Measurements from ENCODE around the gene NCAPD2. TPM values are rescaled to one million over a fixed set of nuclear protein-coding genes. Genes with fewer than 3 reads are reported as not detected.
"Not testable (repeated sequence)": the region's sequence is repeated elsewhere in the genome, so short reads cannot be mapped to it uniquely, and the experiment has no call there.

NCAPD2 gene
- total and polyA plus RNA-seq, 3 donors from 2014 or later = 42.9 to 46.6 (median 43.1) TPM

DNA sequence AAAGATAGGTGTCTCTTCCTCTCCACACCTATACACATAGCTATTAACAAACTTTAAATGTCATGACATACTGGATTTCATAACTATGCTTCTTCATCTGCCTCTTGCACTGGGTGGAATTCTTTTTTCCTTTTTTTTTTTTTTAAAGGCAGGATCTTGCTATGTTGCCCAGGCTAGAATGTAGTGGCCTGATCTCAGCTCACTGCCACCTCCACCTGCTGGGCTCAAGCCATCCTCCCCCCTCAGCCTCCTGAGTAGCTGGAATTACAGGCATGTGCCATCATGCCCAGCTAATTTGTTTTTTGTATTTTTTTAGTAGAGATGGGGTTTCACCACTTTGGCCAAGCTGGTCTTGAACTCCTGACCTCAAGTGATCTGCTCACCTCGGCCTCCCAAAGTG lies 5.7 kb upstream of the NCAPD2 start:
- no peak overlapping the region for H3K27ac ChIP-seq
- DNase-seq = no peak
- no peaks in the 10 kb centered on the region for H3K4me1 ChIP-seq
- H3K36me3 ChIP-seq (ENCODE audit: low read depth, missing control alignments) = no peaks in the 10 kb centered on the region
- TF ChIP-seq POLR2A (IDR thresholded peaks at IDR 0.05) = no peak
- TF ChIP-seq, protein P1, sequence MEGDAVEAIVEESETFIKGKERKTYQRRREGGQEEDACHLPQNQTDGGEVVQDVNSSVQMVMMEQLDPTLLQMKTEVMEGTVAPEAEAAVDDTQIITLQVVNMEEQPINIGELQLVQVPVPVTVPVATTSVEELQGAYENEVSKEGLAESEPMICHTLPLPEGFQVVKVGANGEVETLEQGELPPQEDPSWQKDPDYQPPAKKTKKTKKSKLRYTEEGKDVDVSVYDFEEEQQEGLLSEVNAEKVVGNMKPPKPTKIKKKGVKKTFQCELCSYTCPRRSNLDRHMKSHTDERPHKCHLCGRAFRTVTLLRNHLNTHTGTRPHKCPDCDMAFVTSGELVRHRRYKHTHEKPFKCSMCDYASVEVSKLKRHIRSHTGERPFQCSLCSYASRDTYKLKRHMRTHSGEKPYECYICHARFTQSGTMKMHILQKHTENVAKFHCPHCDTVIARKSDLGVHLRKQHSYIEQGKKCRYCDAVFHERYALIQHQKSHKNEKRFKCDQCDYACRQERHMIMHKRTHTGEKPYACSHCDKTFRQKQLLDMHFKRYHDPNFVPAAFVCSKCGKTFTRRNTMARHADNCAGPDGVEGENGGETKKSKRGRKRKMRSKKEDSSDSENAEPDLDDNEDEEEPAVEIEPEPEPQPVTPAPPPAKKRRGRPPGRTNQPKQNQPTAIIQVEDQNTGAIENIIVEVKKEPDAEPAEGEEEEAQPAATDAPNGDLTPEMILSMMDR (IDR thresholded peaks at IDR 0.05) = no peak
- intact Hi-C loops (cut with DNase I; ENCODE audit: low total_unique reads) = no loop called here
- H3K27me3 ChIP-seq = no peaks in the 10 kb centered on the region
- H3K4me3 ChIP-seq = no peak overlapping the region
- H3K9me3 ChIP-seq = no peaks in the 10 kb centered on the region
- 83 to 85% methylated on average over 1 of the region's 1 CpG for WGBS, 2 donors

DNA sequence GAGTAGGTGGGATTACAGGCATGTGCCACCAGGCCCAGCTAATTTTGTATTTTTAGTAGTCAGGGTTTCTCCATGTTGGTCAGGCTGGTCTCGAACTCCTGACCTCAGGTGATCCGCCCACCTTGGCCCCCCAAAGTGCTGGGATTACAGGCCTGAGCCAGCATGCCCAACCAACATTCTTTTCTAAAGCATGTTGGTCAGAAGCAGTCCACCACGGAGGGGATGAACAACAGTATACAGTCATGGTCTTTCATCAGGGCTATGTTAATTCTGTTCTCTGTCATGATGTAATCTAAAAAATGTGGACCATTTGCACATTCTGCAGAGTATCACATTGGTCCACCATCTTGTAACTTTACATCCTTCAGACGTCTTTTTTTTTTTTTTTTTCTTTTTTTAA lies 4.5 kb upstream of the NCAPD2 start:
- Histone ChIP-seq H3K36me3 (ENCODE audit: low read depth, missing control alignments) (no peaks in the 10 kb centered on the region), H3K27ac (no peak overlapping the region), H3K4me1 (peaks cover 2% of the 10 kb centered on the region), H3K9me3 (no peaks in the 10 kb centered on the region), H3K27me3 (no peaks in the 10 kb centered on the region), H3K4me3 (no peak overlapping the region)
- no peak for DNase-seq
- intact Hi-C loops (cut with DNase I; ENCODE audit: low total_unique reads) = no loop called here
- TF ChIP-seq POLR2A (IDR thresholded peaks at IDR 0.05) = no peak
- TF ChIP-seq, protein P1 (IDR thresholded peaks at IDR 0.05) = no peak
- WGBS, 2 donors = 67 to 72% methylated on average over 4 of the region's 4 CpGs

DNA sequence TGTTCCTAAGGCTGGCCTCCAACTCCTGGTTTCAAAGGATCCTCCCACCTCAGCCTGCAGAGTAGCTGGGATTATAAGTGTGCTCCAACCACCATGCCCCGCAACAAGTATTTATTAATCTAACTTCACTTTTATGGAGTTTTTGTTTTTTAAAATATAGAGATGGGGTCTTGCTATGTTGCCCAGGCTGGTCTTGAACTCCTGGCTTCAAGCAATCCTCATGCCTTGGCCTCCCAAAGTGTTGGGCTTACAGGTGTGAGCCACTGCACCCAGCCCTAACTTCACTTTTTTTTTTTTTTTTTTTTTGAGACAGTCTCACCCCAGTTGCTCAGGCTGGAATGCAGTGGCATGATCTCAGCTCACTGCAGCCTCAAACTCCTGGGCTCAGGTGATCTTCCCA lies 3.2 kb upstream of the NCAPD2 start:
- WGBS, 2 donors = 90 to 93% methylated on average over 1 of the region's 1 CpG
- H3K27ac ChIP-seq; intact Hi-C loops (cut with DNase I; ENCODE audit: low total_unique reads); H3K4me1 ChIP-seq; DNase-seq; H3K4me3 ChIP-seq; H3K36me3 ChIP-seq (ENCODE audit: low read depth, missing control alignments); H3K27me3 ChIP-seq; H3K9me3 ChIP-seq: not testable (repeated sequence)

DNA sequence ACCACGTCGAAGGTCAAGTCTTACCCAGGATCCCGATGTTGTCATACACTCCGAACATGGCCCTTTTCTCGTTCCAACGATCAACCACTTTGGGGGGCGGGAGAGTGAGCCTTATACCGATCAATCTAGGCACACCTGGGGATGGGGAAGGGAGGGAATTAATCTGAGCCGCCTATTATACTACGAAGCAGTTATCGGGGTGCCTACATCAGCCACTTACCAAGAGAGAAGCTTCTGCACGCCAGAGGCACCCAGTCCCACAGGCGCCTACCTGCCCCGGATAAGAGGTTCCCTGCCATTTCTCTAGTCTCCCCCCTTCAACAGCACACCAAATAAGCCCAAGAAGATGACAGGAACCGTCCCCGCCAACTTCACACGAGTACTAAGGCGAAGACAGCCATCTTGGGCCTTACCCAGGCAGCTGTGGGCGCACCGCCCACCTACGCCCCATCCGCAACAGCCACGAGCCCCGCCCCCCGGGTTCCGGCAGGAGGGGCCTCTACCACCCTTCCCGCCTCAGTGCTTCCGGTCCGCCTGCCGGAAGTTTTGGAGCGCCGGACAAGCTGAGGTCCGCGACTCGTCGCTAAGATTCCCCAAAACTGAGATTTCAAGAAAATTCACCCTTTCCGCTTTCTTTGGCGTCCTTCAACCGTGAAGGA lies 935 bp upstream of the NCAPD2 start, which contains the start of gene MRPL51:
Gene MRPL51, minus strand, starts transcription at position 425 of the 659 bp plus-strand sequence. Its CDS starts 126 bp downstream, at position 299.
- intact Hi-C loops (cut with DNase I; ENCODE audit: low total_unique reads) = no loop called here
- H3K27me3 ChIP-seq = no peaks in the 10 kb centered on the region
- H3K9me3 ChIP-seq = no peaks in the 10 kb centered on the region
- peak within 1 kb of the TSS; percentile 72 to 86 for H3K4me3 ChIP-seq
- no peak for TF ChIP-seq POLR2A (IDR thresholded peaks at IDR 0.05)
- TF ChIP-seq, protein P1 (IDR thresholded peaks at IDR 0.05) = no peak
- H3K4me1 ChIP-seq = peaks cover 7% of the 10 kb centered on the region
- no peaks in the 10 kb centered on the region for H3K36me3 ChIP-seq (ENCODE audit: low read depth, missing control alignments)
- WGBS, 2 donors = 0 to 4% methylated on average over 30 to 39 of the region's 39 CpGs
- DNase-seq = peak; percentile 99
- H3K27ac ChIP-seq = peak within 1 kb of the TSS; percentile 82 to 99

DNA sequence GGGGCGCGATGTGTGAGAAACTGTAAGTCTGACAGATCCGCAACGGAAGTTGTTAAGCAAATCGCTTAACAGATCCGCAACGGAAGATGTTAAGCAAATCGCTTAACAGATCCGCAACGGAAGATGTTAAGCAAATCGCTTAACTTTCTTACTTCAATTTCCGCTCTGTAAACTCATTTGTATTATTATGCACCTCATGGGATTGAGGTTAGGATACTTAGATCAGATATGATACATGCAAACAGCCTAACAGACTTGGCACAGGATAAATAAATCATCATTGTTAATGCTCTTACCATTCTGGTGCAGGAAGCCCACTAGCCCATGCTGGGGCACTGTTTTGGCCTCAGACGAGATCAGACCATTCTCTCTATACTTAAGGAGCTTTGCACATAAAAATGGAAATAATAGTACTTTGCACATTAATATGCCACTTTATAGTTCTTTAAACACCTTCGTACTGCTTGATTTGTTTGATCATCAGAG lies 399 bp downstream of the NCAPD2 start:
- intact Hi-C loops (cut with DNase I; ENCODE audit: low total_unique reads) = no loop called here
- H3K4me1 ChIP-seq = peaks cover 7% of the 10 kb centered on the region

More for the DNA sequence above, 399 bp downstream of the NCAPD2 start:
- Histone ChIP-seq H3K27ac (peak overlapping the region in 1 of 2 donors; percentile 99), H3K27me3 (no peaks in the 10 kb centered on the region), H3K36me3 (ENCODE audit: low read depth, missing control alignments) (no peaks in the 10 kb centered on the region), H3K9me3 (no peaks in the 10 kb centered on the region), H3K4me3 (peak overlapping the region; percentile 72 to 86)
- TF ChIP-seq, protein P1 (IDR thresholded peaks at IDR 0.05) = no peak
- no peak for TF ChIP-seq POLR2A (IDR thresholded peaks at IDR 0.05)
- WGBS, 2 donors = 1 to 2% methylated on average over 14 of the region's 14 CpGs
- no peak for DNase-seq
